HT-29 (cell line): ENCODE results near the gene IQCK. TPM values are rescaled to one million over a fixed set of nuclear protein-coding genes. Genes with fewer than 3 reads are reported as not detected.

Experiments used
- DNase-seq: peaks from one replicate; pipeline ENCODE4 v3.0.0-alpha.2; 2015; ENCODE audit warnings: low spot score
- small RNA-seq: library from RNA; depleted of rRNA; stranded (forward); fragments of <200 nt; gene quantifications from one replicate; pipeline ENCODE3, GENCODE V24; 2014
- total RNA-seq: library from RNA; depleted of rRNA; stranded (reverse); fragments of >200 nt; shearing (Covaris generic); gene quantifications from 2 replicates; pipeline ENCODE4 v1.2.3, GENCODE V29; 2014; rRNA removed

The IQCK gene
- total RNA-seq, 1 experiment from 2014 or later, result 5.7 TPM

DNA sequence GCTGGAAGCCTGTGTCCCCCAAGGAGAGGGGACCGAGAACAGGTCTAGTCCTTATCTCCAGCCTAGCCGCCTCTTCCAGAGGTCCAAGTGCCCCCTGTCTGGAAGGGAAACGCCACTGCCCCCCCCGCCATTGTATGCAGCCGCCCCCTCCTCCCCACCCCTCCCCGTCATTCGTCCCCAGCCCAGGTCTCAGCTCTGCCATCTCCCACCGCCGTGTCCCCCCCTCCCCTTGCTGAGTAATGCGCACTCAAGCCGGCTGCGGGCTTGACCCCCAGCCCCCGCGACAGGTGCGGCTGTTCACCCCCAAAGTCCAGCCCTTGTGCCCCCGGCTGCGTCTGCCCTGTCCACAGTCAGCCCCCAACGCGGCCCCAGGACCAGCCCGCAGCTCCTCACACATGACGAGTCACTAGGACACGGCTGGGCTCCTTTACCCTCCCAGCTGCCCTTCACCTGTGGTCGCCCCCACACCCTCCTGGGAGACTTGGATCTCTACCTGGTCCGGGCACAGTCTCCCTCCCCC, 166.0 kb downstream of the IQCK start:
- no peak for DNase-seq

GRCh38 chr16:19884611-19885450, 166.8 kb downstream of the IQCK start, which contains the start of gene GPRC5B:
TSS of gene GPRC5B (minus strand) at chr16:19884848. CDS start at chr16:19872845, 12,003 bp downstream.
- no peak for DNase-seq

DNA sequence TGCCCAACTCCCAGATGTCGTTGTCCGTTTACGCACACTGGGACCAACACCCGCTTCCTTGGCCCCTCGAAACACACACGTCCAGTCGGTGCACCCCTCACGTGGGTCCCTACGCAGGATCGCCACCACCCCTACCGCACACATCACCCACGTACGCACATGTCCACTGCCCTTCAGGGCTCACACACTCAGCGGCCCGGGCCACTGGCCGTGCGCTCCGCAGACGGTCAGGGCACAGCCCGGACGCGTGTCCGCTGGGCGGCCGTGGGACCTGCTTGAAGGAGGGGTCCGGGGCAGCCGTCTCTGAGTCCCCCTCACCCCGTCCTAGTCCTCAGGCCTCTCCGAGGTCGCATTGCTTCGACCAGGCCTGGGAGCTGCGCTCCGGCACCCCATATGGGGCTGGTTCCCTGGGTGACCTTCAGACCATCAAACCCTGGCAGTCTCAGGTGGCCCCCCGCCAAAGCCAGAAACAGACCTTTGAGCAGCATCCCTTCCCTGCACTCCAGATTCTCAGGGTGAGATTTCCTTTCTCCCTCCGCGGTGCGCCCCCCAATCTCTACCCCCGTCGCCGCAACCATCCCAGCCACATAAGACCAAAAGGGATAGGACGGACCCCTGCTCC, 167.5 kb downstream of the IQCK start:
- no peak for DNase-seq

GRCh38 chr16:19886073-19886941, 168.2 kb downstream of the IQCK start:
- DNase-seq, result peak; percentile 81

DNA sequence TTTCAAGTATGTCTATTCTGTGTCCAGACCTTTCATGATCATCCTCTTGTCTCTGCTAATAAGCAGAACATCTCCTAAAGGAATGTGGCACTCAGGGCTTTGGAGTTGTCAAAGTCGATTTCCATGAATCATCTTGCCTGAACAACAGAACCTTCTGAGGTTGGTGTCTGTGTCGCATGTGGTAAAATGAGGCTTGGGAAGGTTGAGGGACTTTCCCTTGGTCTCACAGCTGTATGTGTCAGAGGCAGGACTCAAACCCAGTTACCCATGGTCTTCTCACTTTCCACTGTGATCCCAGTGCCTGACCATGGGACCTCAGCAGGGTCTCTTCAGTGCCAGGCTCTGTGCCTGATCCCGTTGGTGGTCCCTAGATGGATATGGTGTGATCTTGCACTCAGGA, 170.8 kb downstream of the IQCK start:
- DNase-seq, result no peak

DNA sequence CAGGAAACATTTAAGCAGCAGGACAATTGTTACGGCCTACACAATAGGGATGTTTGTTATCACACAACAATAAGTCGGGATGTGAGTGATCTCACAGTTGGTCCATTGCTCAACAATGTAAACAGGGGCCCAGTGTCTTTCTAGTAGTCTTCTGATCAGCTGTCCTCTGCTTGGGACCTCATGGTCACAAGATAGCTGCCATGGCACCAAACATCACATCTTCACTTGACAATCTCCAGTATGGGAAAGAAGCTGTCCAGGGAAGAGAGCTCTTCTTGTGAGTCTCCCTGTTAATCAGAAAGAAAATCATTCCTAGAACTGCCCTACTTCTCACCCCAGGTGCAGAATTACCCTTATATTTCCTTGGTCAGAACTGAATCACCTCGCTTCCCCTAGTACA, 172.8 kb downstream of the IQCK start:
- DNase-seq, result no peak

DNA sequence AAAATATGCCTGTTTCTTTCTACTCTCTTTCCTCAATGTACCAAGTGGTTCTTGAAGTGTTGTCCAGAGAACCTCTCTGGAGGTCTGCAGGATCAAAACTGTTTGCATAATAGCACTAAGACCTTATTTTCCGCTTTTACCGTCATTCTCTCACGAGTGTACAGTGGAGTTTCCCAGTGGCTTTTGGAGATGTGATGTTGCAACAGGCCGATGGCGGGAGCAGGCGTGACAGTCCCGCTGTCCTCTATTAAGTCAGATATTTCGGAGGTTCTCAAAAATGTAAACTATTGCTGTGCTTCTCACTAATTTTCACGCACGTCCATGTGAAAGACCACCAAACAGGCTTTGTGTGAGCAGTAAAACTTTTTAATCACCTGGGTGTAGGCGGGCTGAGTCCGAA, 174.8 kb downstream of the IQCK start:
- no peak for DNase-seq

DNA sequence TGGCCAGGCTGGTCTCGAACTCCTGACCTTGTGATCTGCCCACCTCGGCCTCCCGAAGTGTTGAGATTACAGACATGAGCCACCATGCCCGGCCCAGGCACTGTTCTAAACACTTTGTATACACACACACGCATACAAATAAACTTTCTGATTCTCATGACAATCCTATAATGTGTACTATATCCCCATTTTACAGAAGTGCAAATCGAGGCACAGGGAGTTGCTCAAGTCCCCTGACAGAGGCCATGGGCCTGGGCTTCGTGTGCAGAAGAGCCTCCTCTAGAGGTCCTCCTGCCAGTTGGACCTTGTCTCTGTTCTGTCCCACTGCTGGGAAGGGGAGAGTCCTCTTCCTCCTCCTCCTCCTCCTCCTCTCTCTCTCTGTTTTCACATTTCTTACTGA, 176.5 kb downstream of the IQCK start:
- no peak for DNase-seq

DNA sequence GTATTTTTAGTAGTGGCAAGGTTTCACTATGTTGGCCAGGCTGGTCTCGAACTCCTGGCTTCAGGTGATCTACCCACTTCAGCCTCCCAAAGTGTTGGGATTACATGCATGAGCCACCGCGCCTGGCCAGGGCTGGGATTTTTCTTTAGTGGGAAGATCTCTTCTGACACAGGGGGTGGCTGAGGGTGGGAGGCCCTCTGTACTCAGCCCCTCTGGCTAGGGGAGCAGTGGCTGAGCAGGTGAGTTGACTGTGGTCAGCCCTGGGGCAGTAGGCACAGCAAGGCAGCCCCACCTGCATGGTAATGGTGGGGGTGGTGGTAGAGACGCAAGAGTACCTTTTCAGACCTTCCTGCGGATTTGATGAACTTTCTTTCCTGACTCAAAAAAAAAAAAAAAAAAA, 178.9 kb downstream of the IQCK start:
- no peak for DNase-seq

- DNase-seq, result no peak
Observed at GRCh38 chr16:19898166-19898565, 180.1 kb downstream of the IQCK start.

DNA sequence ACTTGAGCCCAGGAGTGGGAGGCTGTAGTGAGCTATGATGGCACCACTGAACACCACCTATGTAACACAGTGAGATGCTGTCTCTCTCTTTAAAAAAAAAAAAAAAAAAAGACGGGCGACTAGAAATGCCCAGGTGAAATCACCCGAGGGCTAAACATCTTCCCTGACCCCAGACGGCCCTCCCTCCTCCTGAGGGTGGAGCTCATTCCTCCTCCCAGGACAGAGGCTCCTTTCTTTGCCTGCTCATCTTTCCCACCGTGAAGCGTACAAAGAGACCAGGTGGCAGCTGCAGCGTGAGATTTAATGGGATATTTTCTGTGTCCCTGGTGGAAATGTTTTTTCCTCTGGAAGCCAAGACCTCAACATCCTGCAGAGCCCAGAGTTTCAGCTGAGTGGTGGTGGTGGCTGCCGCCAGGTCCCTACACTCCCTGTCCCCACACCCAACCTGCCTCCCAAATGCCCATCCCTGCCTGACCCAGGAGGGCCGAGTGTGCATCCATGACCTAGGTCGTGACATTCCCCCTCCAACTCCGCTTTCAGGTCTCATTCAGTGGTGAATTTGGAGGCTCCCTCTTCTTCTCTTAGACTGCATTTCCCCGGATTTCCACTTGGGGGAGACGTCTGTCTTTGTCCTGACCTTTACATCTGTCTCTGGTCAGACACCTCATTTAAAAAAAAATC, 181.0 kb downstream of the IQCK start:
- DNase-seq, result peak; percentile 82

GRCh38 chr16:19899605-19899955, 181.5 kb downstream of the IQCK start:
- no peak for DNase-seq

GRCh38 chr16:19901164-19901563, 183.1 kb downstream of the IQCK start:
- no peak for DNase-seq

DNA sequence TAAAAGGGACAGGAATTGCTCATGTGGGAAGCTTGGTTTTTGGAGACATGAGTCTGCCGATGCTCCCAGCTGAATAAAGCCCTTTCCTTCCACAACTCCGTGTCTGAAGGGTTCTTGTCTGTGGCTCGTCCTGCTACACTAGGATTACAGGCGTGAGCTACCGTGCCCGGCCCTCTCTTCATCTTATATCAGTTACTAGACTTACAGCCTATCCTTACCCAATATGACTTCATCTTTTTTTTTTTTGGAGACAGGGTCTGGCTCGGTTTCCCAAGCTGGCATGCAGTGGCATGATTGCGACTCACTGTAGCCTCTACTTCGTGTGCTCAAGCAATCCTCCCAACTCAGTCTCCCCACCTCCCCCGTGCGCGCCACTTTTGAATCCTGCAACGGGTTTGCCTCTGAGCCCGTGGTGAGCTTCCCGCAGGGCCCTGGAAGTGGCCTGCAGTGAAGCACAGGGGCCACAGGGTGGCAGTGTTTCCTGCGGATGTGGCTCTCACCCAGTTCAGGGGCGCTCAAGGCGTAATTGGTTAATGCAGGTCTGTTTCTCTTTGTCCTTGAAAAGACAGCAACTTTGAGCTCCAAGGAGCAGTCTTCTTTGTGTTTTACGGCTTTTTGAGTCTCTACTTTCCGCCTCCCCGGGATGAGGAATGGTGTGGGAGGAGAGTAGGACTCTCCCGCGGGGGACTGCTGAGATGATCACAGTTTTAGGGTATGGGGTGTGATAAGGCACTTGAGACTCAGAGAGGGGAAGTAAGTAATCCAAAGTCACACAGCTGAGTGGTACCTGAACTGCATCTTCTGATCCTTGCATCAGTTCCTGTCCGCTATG, 189.3 kb downstream of the IQCK start:
- DNase-seq, result peak; percentile 75

Small RNAs within 50 kb of the gene (small RNA-seq; reads per million reads assigned to genes)
- gene LARP7P2, result not detected

Other genes starting within 250 kb of the IQCK start
- gene GDE1, start 196.2 kb upstream of the IQCK start, total RNA-seq, result 64.4 and 67.2 TPM in 2 replicates
- gene CCP110, start 194.3 kb upstream of the IQCK start, total RNA-seq, result 3.4 and 4.8 TPM in 2 replicates
- 0.65 and 1.7 TPM in 2 replicates for gene VPS35L, start 162.6 kb upstream of the IQCK start, total RNA-seq
- 17.0 and 19.2 TPM in 2 replicates for gene KNOP1, start within 50 bp of the IQCK start, total RNA-seq
- 0.16 and 0.36 TPM in 2 replicates for gene GPRC5B, start 166.6 kb downstream of the IQCK start, total RNA-seq